Dendritic cell treated with granulocyte-macrophage colony-stimulating factor and Interleukin-4, amounts not matched to agents 40 ng/mL and 50 ng/mL, for 4 days (primary cell): ENCODE data around the gene MTHFR.

ENCODE experiments used
- H3K27ac Mint-ChIP-seq: one replicate; pipeline ENCODE4 v1.8.0; 2022; ENCODE audit warnings: mild to moderate bottlenecking, mixed read lengths
- H3K27me3 Mint-ChIP-seq: one replicate; pipeline ENCODE4 v1.8.0; 2022; ENCODE audit warnings: mild to moderate bottlenecking, mixed read lengths
- H3K36me3 Mint-ChIP-seq: one replicate; pipeline ENCODE4 v1.8.0; 2022; ENCODE audit warnings: low read depth, mixed read lengths
- H3K4me1 Mint-ChIP-seq: one replicate; pipeline ENCODE4 v1.8.0; 2022; ENCODE audit warnings: low read depth, mixed read lengths
- H3K4me3 Mint-ChIP-seq: one replicate; pipeline ENCODE4 v1.8.0; 2022; ENCODE audit warnings: mild to moderate bottlenecking, moderate library complexity, mixed read lengths
- H3K9me3 Mint-ChIP-seq: one replicate; pipeline ENCODE4 v1.8.0; 2022; ENCODE audit warnings: mixed read lengths
- intact Hi-C: fragments of 100-400 bp; cut with micrococcal nuclease; formaldehyde crosslinking; loops from one replicate; pipeline ENCODE4 v1.15.0; 2022

The MTHFR gene

DNA sequence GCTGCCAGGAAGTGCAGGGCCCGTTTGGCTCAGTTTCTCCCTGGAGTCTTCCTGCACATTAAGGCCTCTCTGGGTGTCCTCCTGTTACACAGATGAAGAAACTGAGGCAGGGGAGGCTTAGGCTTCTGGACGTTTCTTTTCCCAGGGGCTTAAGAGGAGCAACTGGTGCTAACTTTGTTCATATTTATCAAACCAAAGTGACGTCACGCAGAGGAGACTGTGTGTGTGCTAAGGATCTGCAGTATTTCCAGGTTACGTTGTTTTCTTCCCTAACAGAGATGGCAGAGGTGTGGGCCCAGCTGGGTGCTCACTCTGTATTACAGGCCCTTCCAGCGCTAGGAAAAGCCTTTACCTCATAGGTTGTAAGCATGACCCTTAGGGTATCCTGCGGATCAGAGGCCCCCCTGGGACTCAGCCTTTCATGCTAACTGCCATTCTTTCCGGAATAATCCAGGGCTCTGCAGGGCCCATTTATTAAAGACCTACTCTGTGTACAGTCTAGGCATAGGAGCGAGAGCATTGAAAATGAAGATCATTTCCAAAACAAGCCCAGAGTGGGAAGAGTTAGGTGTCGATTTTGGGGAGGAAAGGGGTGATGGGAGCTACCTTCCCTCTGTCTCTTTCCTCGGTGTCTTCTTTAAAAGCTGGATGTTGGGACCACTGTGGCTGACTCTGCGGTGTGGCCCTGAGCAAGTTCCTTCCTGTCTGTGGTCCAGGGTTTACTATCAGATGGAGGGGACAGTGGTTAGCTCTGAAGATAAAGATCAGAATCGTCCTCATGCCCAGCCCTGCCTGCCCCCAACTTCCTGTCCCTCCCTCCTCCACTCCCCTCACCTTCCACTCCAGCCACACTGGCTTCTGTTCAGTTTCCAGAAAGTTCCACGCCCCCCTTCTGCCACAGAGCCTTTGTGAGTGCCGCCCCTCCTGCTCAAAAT is 65.2 kb downstream of the MTHFR start:
- H3K27me3 Mint-ChIP-seq: no peaks in the 10 kb centered on the region
- H3K36me3 Mint-ChIP-seq: peaks cover 20% of the 10 kb centered on the region
- peaks cover 70% of the 10 kb centered on the region for H3K4me1 Mint-ChIP-seq
- H3K27ac Mint-ChIP-seq: peak overlapping the region; percentile 17
- H3K9me3 Mint-ChIP-seq: no peaks in the 10 kb centered on the region
- intact Hi-C loops: no loop called here
- no peak overlapping the region for H3K4me3 Mint-ChIP-seq

DNA sequence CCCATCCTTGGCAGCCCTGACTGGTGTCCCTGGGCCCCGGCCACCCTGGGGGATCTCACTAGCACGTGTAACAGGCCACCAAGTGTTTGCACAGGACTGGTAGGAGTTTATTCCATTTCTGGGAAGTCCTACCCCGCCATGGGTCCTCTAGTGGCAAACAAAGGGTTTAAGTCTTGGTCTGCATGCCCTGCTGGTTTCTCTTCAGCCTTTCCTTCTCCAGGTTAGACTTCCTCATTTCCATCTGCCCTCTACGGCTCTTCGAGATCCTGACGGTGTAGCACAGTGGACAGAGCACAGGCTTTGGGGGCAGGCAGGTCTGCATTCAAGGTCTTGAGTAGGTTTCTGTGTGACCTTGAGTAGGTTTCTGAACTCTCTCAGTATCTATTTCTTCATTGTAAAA is 67.0 kb downstream of the MTHFR start:
- no peak overlapping the region for H3K4me3 Mint-ChIP-seq
- H3K27me3 Mint-ChIP-seq: no peaks in the 10 kb centered on the region
- peak overlapping the region; percentile 94 for H3K27ac Mint-ChIP-seq
- intact Hi-C loops: loop anchor here (5.0 kb wide), 2 partner anchors 69 to 284 kb away; partner anchors contain the start of genes CLCN6 and MTHFR
- no peaks in the 10 kb centered on the region for H3K9me3 Mint-ChIP-seq
- H3K4me1 Mint-ChIP-seq: peaks cover 70% of the 10 kb centered on the region
- H3K36me3 Mint-ChIP-seq: peaks cover 9% of the 10 kb centered on the region

DNA sequence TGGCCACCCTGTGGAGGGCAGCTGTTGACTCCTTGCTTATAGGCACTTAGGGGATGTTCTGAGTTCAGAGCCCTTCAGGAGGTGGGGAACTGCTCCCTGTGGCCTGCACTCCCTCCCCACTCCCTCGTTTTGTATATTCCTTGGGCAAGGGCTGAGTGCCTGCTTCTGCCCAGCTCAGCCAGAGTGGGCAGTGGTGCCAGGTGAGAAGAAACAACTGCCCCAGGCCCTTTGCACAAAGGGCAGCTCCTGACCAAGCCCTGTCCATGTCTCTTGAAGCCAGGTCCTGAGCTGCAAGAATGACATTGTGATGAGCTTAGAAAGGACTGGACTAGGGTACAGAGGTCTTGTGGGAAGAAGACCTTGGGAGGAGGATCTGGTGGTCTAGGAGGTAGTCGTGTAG is 67.7 kb downstream of the MTHFR start:
- H3K4me3 Mint-ChIP-seq: no peak overlapping the region

DNA sequence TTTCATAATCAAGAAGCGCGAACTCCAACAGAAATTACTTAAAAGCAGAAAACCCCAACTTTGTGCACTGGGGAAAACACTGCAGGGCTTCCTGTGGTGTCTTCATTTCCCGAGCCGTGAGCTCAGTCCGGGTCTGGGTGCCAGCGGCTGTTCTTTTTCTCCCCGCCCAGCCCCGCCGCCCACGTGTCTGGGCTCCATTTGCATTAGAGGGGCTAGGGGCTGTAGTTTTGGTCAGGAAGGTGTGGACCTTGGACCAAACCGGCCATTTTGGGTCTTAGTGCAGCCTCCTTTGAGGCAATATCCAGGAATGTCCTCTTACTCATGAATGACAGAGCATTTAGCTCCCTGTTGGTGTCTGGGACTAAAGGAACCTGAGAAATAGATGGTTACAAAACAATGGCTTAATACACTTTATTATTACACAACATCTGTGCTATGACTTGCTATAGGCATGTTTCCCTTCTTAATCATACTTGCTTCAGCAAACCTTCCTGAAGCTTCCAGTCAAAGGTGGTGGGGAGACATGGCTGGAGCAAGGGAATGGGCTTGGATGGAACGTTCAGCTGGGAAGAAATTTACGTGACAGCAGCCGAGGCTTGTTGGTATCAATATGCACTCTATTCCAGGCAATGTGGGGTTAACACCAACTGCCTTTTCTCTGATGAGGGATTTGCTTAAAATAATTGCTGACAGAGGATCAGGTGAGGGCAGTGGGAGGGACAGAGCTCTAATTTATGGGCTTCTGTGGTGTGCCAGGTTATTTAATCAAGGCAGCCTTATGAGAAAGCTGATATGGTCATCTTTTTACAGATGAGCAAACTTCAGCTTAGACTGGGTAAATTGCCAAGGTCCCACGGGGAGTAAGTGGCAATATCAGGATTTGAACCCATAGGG is 68.8 kb downstream of the MTHFR start:
- peaks cover 7% of the 10 kb centered on the region for H3K36me3 Mint-ChIP-seq
- intact Hi-C loops: loop anchor here (5.0 kb wide), 2 partner anchors 70 to 285 kb away; partner anchors contain the start of genes CLCN6 and MTHFR
- no peaks in the 10 kb centered on the region for H3K27me3 Mint-ChIP-seq
- peak overlapping the region; percentile 94 for H3K27ac Mint-ChIP-seq
- H3K4me1 Mint-ChIP-seq: peaks cover 70% of the 10 kb centered on the region
- H3K4me3 Mint-ChIP-seq: peak overlapping the region; percentile 100
- H3K9me3 Mint-ChIP-seq: no peaks in the 10 kb centered on the region

More for the DNA sequence above, 67.7 kb downstream of the MTHFR start:
- H3K27ac Mint-ChIP-seq: peak overlapping the region; percentile 94
- H3K36me3 Mint-ChIP-seq: peaks cover 7% of the 10 kb centered on the region
- H3K9me3 Mint-ChIP-seq: no peaks in the 10 kb centered on the region
- H3K4me1 Mint-ChIP-seq: peaks cover 70% of the 10 kb centered on the region
- H3K27me3 Mint-ChIP-seq: no peaks in the 10 kb centered on the region
- intact Hi-C loops: loop anchor here (5.0 kb wide), 2 partner anchors 69 to 284 kb away; partner anchors contain the start of genes CLCN6 and MTHFR

DNA sequence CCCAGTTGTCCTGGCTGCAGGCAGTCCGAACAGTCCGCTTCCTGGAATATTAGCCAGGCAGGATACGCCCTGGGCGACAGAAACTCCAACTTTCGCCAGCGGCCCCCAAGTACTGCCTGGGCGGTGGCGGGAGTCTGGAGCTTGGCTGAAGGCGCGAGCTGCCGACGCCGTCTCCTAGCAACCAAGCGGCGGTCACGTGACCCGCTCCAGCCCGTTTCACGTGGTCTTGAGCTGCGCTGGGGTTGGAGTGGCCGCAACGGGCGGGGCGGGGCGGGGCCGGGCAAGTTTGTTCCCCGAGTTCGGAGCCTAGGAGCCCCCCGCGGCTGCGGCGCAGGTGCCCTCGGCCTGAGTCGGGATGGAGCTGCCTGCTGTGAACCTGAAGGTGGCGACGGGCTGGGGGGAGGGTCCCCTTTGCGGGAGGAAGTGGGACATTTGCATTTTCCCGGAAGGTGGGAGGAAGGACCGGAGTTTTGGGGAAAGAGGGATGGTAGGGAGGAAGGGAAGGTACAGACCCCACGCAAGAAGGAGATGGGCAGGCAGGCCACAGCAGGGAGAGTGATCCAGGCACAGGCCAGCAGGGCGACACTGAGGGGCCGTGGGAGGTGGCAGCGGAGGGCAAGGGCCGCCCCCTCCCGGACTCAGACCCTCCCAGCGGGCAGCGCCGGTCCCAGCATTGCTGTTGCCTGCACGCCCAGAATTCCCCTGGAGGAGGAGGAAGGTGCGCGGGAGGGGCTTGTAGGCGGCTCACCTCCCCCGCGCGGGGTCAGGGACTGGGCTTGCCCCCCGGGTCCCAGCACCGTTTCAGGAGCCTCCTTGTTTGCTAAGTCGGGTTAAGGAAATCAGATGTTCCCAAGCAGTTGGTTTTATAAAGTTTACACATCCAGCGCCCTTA is 69.7 kb downstream of the MTHFR start, which contains the start of gene AGTRAP:
AGTRAP (plus strand) TSS at position 283 of the 892 bp plus-strand sequence; CDS start at position 356, 73 bp downstream.
- Mint-ChIP-seq H3K4me1 (peaks cover 73% of the 10 kb centered on the region), H3K27ac (peak within 1 kb of the TSS; percentile 94), H3K9me3 (no peaks in the 10 kb centered on the region), H3K4me3 (peak within 1 kb of the TSS; percentile 100), H3K27me3 (no peaks in the 10 kb centered on the region), H3K36me3 (peaks cover 7% of the 10 kb centered on the region)
- intact Hi-C loops: loop anchor here (5.0 kb wide), 2 partner anchors 71 to 286 kb away; partner anchors contain the start of genes CLCN6 and MTHFR
